HepG2 (cell line): ENCODE measurements around the gene TIMM10. TPM values are rescaled to one million over a fixed set of nuclear protein-coding genes. Genes with fewer than 3 reads are reported as not detected.

Source experiments
- ARID2 ChIP-seq: sonication (generic); formaldehyde crosslinking; IDR thresholded peaks from 2 replicates; pipeline ENCODE4 v1.8.1; 2022; ENCODE audit warnings: mild to moderate bottlenecking, missing genetic modification reagents, borderline replicate concordance
- ARNTL ChIP-seq: sonication (generic); formaldehyde crosslinking; IDR thresholded peaks from 2 replicates; pipeline ENCODE4 v1.4.0; 2020; ENCODE audit warnings: mild to moderate bottlenecking, missing genetic modification reagents
- HMGXB3 ChIP-seq: sonication (generic); formaldehyde crosslinking; IDR thresholded peaks from 2 replicates; pipeline ENCODE4 v1.4.0; 2020; ENCODE audit warnings: missing genetic modification reagents, borderline replicate concordance
- HNF1B ChIP-seq: sonication (generic); formaldehyde crosslinking; IDR thresholded peaks from 2 replicates; pipeline ENCODE4 v1.5.1; 2020; ENCODE audit warnings: mild to moderate bottlenecking, moderate library complexity, missing genetic modification reagents
- HOXA9 ChIP-seq: sonication (generic); formaldehyde crosslinking; IDR thresholded peaks from 2 replicates; pipeline ENCODE4 v1.8.1; 2022; ENCODE audit warnings: missing genetic modification reagents, mild to moderate bottlenecking, moderate library complexity, borderline replicate concordance
- MEF2D ChIP-seq: sonication (generic); formaldehyde crosslinking; IDR thresholded peaks from 2 replicates; pipeline ENCODE4 v1.5.1; 2020; ENCODE audit warnings: mild to moderate bottlenecking, missing genetic modification reagents
- MTERF4 ChIP-seq: sonication (generic); formaldehyde crosslinking; IDR thresholded peaks from 2 replicates; pipeline ENCODE4 v1.8.0; 2023; ENCODE audit warnings: mild to moderate bottlenecking, missing genetic modification reagents
- NFE2 ChIP-seq: sonication (generic); formaldehyde crosslinking; IDR thresholded peaks from 2 replicates; pipeline ENCODE4 v1.4.0; 2020; ENCODE audit warnings: missing genetic modification reagents
- PAX8 ChIP-seq: sonication (generic); formaldehyde crosslinking; IDR thresholded peaks from 2 replicates; pipeline ENCODE4 v1.8.0; 2022; ENCODE audit warnings: mild to moderate bottlenecking, missing genetic modification reagents, borderline replicate concordance
- POGK ChIP-seq: sonication (generic); formaldehyde crosslinking; conservative IDR thresholded peaks from 2 replicates; pipeline ENCODE4 v1.8.0; 2022; ENCODE audit warnings: mild to moderate bottlenecking, moderate library complexity, missing genetic modification reagents
- POLR2AphosphoS5 ChIP-seq: IDR thresholded peaks from 2 replicates; pipeline ENCODE4 v1.6.1; 2012; ENCODE audit warnings: low read depth, low read length
- ZKSCAN1 ChIP-seq: fragments of 150-350 bp; IDR thresholded peaks from 2 replicates; pipeline ENCODE4 v1.6.1; 2014; ENCODE audit warnings: low read length
- ZNF17 ChIP-seq: sonication (generic); formaldehyde crosslinking; IDR thresholded peaks from 2 replicates; pipeline ENCODE4 v1.5.0; 2020; ENCODE audit warnings: mild to moderate bottlenecking, missing genetic modification reagents
- ZNF546 ChIP-seq: sonication (generic); formaldehyde crosslinking; conservative IDR thresholded peaks from 2 replicates; pipeline ENCODE4 v1.8.1; 2023; ENCODE audit warnings: mild to moderate bottlenecking, missing genetic modification reagents
- ZNF572 ChIP-seq: sonication (generic); formaldehyde crosslinking; IDR thresholded peaks from 2 replicates; pipeline ENCODE4 v1.5.1; 2020; ENCODE audit warnings: mild to moderate bottlenecking, missing genetic modification reagents
- ZNF792 ChIP-seq: IDR thresholded peaks from 2 replicates; pipeline ENCODE4 v1.6.1; 2016
- polyA plus RNA-seq, 8 experiments: library from polyadenylated mRNA; depleted of rRNA in 3 of 8; stranded (reverse) in 7 of 8; unstranded in 1 of 8; fragments of >200 nt; fragmentation: Illumina TruSeq in 4 of 8; extraction: Trizol in 4 of 8; gene quantifications; 2 replicates each; pipeline versions ENCODE4 v1.2.1 to v1.2.3, GENCODE V29; 2011 to 2016; ENCODE audit warnings: low read depth in 4 of 8, missing spikeins in 1 of 8, mixed read lengths in 1 of 8; ENCODE audit not compliant: insufficient read depth in 1 of 8
- total RNA-seq, 5 experiments: library from RNA; depleted of rRNA; stranded (reverse); fragments of >200 nt; fragmentation: Illumina TruSeq; extraction: Trizol; gene quantifications; 2 replicates each; pipeline ENCODE4 v1.2.3, GENCODE V29; 2016; ENCODE audit warnings: low read depth in 1 of 5
- TF ChIP-seq, protein P1 (sequence below): sonication (generic); formaldehyde crosslinking; IDR thresholded peaks from 2 replicates; pipeline ENCODE4 v1.4.0; 2020; ENCODE audit warnings: missing genetic modification reagents

The TIMM10 gene
- total and polyA plus RNA-seq, 2 of the 13 experiments (the other 11 are each of a cell fraction or from before 2014, with no cell fraction given): 67.8 to 82.2 TPM

DNA sequence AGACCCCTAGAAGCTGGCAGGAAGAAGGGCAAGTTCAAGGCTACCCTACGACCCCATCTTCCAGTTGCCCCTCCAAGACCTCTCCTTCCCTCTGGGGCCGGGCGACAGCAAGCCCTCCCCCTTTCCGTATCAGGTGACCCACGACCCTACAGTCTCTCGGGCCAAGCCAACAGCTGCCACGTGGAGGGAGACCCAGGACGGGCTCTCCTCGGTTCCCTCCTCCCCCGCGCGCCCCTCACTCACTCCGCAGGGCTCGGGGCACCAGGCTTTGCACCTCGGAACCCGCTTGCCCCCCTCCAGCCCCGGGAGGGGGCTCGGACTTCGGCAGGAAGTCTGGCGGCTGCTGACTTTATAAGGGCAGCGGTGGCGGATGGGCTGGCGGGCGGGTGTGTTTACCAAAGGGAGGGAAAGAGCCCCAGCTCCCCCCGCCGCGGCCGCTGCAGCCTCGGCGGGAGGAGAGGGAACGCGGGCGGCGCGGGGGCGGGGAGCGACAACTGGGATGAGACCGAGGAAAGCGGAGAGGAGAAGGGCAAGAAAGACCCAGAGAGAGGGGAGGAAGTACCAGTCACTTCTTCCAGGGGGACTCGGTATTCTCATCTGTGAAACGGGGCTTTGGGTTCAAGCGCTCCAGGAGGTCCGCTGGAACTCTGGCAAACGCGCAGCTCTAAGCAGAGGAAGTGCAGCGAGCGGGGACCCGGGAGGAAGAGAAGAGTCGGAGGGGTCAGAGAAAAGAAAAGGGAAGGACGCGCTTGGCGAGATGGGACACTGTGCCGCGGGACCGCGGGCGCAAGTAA is 15.8 kb downstream of the TIMM10 start (continued):
- peak; percentile 62 for TF ChIP-seq HMGXB3
- peak; percentile 43; the same call in 1 of the 2 replicates for TF ChIP-seq ZNF546 (CRISPR knock-in tag)
- no peak for TF ChIP-seq ZNF17 (CRISPR knock-in tag)
- no peak for TF ChIP-seq ZNF792 (CRISPR knock-in tag)
- TF ChIP-seq ZKSCAN1: no peak
- TF ChIP-seq NFE2 (CRISPR knock-in tag): no peak
- peak; percentile 45 for TF ChIP-seq ARNTL (CRISPR knock-in tag)
- peak; percentile 73; the same call in 1 of the 2 replicates for TF ChIP-seq ZNF572 (CRISPR knock-in tag)
- TF ChIP-seq, protein P1, sequence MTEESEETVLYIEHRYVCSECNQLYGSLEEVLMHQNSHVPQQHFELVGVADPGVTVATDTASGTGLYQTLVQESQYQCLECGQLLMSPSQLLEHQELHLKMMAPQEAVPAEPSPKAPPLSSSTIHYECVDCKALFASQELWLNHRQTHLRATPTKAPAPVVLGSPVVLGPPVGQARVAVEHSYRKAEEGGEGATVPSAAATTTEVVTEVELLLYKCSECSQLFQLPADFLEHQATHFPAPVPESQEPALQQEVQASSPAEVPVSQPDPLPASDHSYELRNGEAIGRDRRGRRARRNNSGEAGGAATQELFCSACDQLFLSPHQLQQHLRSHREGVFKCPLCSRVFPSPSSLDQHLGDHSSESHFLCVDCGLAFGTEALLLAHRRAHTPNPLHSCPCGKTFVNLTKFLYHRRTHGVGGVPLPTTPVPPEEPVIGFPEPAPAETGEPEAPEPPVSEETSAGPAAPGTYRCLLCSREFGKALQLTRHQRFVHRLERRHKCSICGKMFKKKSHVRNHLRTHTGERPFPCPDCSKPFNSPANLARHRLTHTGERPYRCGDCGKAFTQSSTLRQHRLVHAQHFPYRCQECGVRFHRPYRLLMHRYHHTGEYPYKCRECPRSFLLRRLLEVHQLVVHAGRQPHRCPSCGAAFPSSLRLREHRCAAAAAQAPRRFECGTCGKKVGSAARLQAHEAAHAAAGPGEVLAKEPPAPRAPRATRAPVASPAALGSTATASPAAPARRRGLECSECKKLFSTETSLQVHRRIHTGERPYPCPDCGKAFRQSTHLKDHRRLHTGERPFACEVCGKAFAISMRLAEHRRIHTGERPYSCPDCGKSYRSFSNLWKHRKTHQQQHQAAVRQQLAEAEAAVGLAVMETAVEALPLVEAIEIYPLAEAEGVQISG: peak; percentile 69
- TF ChIP-seq PAX8 (CRISPR knock-in tag): no peak
- TF ChIP-seq MTERF4 (CRISPR knock-in tag): no peak; the same call in 1 of the 2 replicates
- TF ChIP-seq MEF2D: peak; percentile 31; the same call in 1 of the 2 replicates
- no peak for TF ChIP-seq HOXA9 (CRISPR knock-in tag)
- peak; percentile 81 for TF ChIP-seq POLR2AphosphoS5
- peak; percentile 60; the same call in 1 of the 2 replicates for TF ChIP-seq HNF1B (CRISPR knock-in tag)
- TF ChIP-seq ARID2: peak; percentile 86; the same call in 1 of the 2 replicates
- TF ChIP-seq POGK: peak; percentile 26; the same call in 1 of the 2 replicates
